SU-DHL-6 (cell line): ENCODE data around the gene LSR.

Source experiments
- H2AFZ ChIP-seq: fragments of 200-600 bp; sonication (generic); 2 replicates; pipeline ENCODE4 v1.6.1; 2014; ENCODE audit warnings: low read depth, mild to moderate bottlenecking, moderate library complexity, mixed read lengths, antibody characterized with exemption, low read length; ENCODE audit not compliant: severe bottlenecking
- H3F3A ChIP-seq: fragments of 200-600 bp; shearing (Covaris generic); 2 replicates; pipeline ENCODE4 v1.6.0; 2016; ENCODE audit warnings: antibody characterized with exemption, mild to moderate bottlenecking; ENCODE audit not compliant: insufficient read depth
- H3K27ac ChIP-seq: fragments of 200-600 bp; sonication (generic); 2 replicates; pipeline ENCODE4 v1.5.1; 2016; ENCODE audit warnings: low read depth, mild to moderate bottlenecking, low read length, moderate library complexity, mixed read lengths
- H3K27me3 ChIP-seq: fragments of 200-600 bp; sonication (generic), shearing (Covaris generic); 2 replicates; pipeline ENCODE4 v1.6.0; 2014; ENCODE audit warnings: mild to moderate bottlenecking, low read length
- H3K36me3 ChIP-seq: fragments of 200-600 bp; sonication (generic); 2 replicates; pipeline ENCODE4 v1.6.1; 2014; ENCODE audit warnings: mild to moderate bottlenecking, low read length, mixed read lengths
- H3K4me2 ChIP-seq: fragments of 300-600, 200-600 bp; shearing (Covaris generic), sonication (generic); 2 replicates; pipeline ENCODE4 v1.6.0; 2014; ENCODE audit warnings: low read length, low read depth, mild to moderate bottlenecking; ENCODE audit not compliant: poor library complexity, severe bottlenecking
- H3K4me3 ChIP-seq: fragments of 200-600 bp; sonication (generic); 2 replicates; pipeline ENCODE4 v1.5.1; 2014; ENCODE audit warnings: antibody characterized with exemption, low read length, mild to moderate bottlenecking, mixed read lengths; ENCODE audit not compliant: insufficient read depth, poor library complexity, severe bottlenecking
- H3K79me2 ChIP-seq: fragments of 200-600 bp; sonication (generic); 2 replicates; pipeline ENCODE4 v1.6.1; 2014; ENCODE audit warnings: mild to moderate bottlenecking, low read length, moderate library complexity; ENCODE audit not compliant: insufficient read depth
- H3K9ac ChIP-seq: fragments of 200-600 bp; sonication (generic); 2 replicates; pipeline ENCODE4 v1.7.0; 2014; ENCODE audit warnings: mild to moderate bottlenecking, low read length
- H3K9me2 ChIP-seq: fragments of 200-600 bp; sonication (generic); replicated peaks from 2 replicates; pipeline ENCODE4 v1.6.1; 2014; ENCODE audit warnings: low read length; ENCODE audit not compliant: insufficient read depth
- H3K9me3 ChIP-seq: fragments of 200-600 bp; sonication (generic); 2 replicates; pipeline ENCODE4 v1.6.1; 2014; ENCODE audit warnings: low read length, mixed read lengths; ENCODE audit not compliant: insufficient read depth
- H4K20me1 ChIP-seq: fragments of 200-600 bp; sonication (generic); 2 replicates; pipeline ENCODE4 v1.6.1; 2014; ENCODE audit warnings: low read depth, mild to moderate bottlenecking, antibody characterized with exemption, low read length, moderate library complexity, mixed read lengths
- EZH2phosphoT487 ChIP-seq: fragments of 200-600 bp; sonication (generic), shearing (Covaris generic); conservative IDR thresholded peaks from 2 replicates; pipeline ENCODE4 v1.6.1; 2018; ENCODE audit warnings: mild to moderate bottlenecking, antibody characterized with exemption, low read length, moderate library complexity, mixed read lengths
- TF ChIP-seq, protein P1 (sequence below): fragments of 200-600 bp; sonication (generic); IDR thresholded peaks from one replicate; pipeline ENCODE4 v1.5.1; 2017; ENCODE audit warnings: antibody characterized with exemption, mild to moderate bottlenecking, low read length, moderate library complexity; ENCODE audit not compliant: insufficient read depth, poor library complexity, severe bottlenecking

Gene LSR

DNA sequence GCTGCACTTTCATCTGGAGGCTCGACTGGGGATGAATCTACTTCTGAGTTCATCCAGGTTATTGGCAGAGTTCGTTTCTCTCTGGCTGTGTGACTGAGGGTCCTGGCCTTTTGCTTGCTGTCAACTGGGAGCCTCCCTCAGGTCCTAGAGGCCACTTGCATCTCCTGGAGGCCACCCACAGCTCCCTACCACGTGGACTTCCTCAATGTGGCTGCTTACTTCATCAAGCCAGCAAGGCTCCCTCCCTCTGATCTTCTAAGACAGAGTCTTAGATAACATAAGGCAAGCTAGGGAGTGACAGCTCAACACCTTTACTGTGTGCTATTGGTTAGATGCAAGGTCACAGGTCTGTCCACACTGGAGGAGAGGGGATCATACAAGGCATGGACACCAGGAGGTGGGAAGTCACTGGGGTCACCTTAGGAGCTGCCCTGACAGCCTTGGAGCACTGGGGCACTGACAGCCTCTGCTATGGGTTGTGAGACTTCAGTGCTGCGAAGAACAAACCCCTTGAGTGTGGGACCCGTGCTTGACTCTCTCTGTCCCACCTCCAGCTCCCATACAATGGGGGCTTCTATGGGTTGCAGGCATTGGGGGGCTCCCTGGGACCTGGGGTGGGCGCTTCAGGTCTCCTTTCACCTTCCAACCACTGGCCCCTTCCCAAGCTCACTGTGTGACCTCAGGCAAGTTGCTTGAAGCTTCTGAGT, 25.6 kb upstream of the LSR start:
- no peak overlapping the region for H3K9ac ChIP-seq
- no peaks in the 10 kb centered on the region for H3K79me2 ChIP-seq
- H3K4me3 ChIP-seq, result no peak overlapping the region
- H3K9me3 ChIP-seq, result no peaks in the 10 kb centered on the region
- H3K27me3 ChIP-seq, result no peaks in the 10 kb centered on the region
- no peaks in the 10 kb centered on the region for H3K9me2 ChIP-seq
- no peak overlapping the region for H3K27ac ChIP-seq
- no peaks in the 10 kb centered on the region for H4K20me1 ChIP-seq
- TF ChIP-seq EZH2phosphoT487, result no peak
- TF ChIP-seq, protein P1, sequence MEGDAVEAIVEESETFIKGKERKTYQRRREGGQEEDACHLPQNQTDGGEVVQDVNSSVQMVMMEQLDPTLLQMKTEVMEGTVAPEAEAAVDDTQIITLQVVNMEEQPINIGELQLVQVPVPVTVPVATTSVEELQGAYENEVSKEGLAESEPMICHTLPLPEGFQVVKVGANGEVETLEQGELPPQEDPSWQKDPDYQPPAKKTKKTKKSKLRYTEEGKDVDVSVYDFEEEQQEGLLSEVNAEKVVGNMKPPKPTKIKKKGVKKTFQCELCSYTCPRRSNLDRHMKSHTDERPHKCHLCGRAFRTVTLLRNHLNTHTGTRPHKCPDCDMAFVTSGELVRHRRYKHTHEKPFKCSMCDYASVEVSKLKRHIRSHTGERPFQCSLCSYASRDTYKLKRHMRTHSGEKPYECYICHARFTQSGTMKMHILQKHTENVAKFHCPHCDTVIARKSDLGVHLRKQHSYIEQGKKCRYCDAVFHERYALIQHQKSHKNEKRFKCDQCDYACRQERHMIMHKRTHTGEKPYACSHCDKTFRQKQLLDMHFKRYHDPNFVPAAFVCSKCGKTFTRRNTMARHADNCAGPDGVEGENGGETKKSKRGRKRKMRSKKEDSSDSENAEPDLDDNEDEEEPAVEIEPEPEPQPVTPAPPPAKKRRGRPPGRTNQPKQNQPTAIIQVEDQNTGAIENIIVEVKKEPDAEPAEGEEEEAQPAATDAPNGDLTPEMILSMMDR, result no peak
- no peaks in the 10 kb centered on the region for H3K36me3 ChIP-seq
- H2AFZ ChIP-seq, result no peak overlapping the region
- H3F3A ChIP-seq, result no peaks in the 10 kb centered on the region
- no peak overlapping the region for H3K4me2 ChIP-seq

DNA sequence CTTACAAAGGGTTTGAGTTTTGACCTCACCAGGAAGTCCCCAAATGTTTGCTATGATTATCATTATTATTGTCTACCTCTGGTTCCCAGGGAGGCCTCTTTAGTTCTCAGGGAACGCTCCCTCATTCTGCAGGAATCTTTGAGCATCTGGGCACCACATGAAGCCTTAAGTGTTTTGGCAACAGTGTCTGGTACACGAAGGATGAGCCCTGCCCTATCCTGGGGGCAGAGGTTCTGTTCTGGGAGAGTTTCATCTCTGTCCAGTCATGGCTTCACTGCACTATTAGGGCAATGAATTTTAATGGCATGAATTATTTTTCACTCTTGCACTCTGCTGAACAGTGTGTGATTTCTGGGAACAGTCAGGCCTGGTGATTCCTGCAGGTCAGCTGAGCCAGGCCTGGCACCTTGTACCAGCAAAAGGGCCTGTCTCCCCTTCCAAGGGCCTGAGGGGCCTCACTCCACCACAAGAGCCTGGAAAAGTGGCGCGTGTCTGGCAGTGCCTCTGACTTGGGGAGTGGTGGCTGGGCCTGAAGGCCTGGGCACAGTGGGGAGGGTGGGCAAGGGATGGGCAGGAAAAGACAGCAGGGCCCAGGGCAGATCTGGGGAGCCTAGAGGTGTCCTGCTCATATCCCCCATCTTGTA, 24.8 kb upstream of the LSR start:
- Histone ChIP-seq H3K4me3 (no peak overlapping the region), H3K9me3 (no peaks in the 10 kb centered on the region), H3K27ac (no peak overlapping the region), H3K79me2 (no peaks in the 10 kb centered on the region), H3K27me3 (no peaks in the 10 kb centered on the region), H3K9ac (no peak overlapping the region), H3K9me2 (no peaks in the 10 kb centered on the region), H3K4me2 (no peak overlapping the region), H2AFZ (no peak overlapping the region), H3K36me3 (no peaks in the 10 kb centered on the region), H3F3A (no peaks in the 10 kb centered on the region), H4K20me1 (no peaks in the 10 kb centered on the region)
- TF ChIP-seq EZH2phosphoT487, result no peak
- TF ChIP-seq, protein P1, result no peak

GRCh38 chr19:35224681-35225571, 23.9 kb upstream of the LSR start:
- Histone ChIP-seq H3K36me3 (no peaks in the 10 kb centered on the region), H3F3A (no peaks in the 10 kb centered on the region), H2AFZ (no peak overlapping the region), H3K4me3 (no peak overlapping the region), H3K4me2 (no peak overlapping the region), H3K9me3 (no peaks in the 10 kb centered on the region), H3K79me2 (no peaks in the 10 kb centered on the region), H3K27ac (no peak overlapping the region), H3K9ac (no peak overlapping the region), H4K20me1 (no peaks in the 10 kb centered on the region), H3K9me2 (no peaks in the 10 kb centered on the region), H3K27me3 (no peaks in the 10 kb centered on the region)
- TF ChIP-seq, protein P1, result no peak
- no peak for TF ChIP-seq EZH2phosphoT487
